GM18861 (cell line): Measurements from ENCODE around the gene CD200.
"Not testable (repeated sequence)": the region's sequence is repeated elsewhere in the genome, so short reads cannot be mapped to it uniquely, and the experiment has no call there.

Experiments
- ATAC-seq: cut with Tn5 transposase; IDR thresholded peaks from one replicate; pipeline ENCODE4 v1.9.1; 2021; ENCODE audit not compliant: unreplicated experiment

The CD200 gene

GRCh38 chr3:112384769-112385168 is 51.8 kb downstream of the CD200 start:
- no peak for ATAC-seq

- no peak for ATAC-seq
These were observed 56.0 kb downstream of the CD200 start for GRCh38 chr3:112388972-112389371.

- no peak for ATAC-seq
These were observed 57.0 kb downstream of the CD200 start for GRCh38 chr3:112389961-112390360.

GRCh38 chr3:112390783-112391641 is 58.1 kb downstream of the CD200 start:
- ATAC-seq = peak; percentile 45

GRCh38 chr3:112391648-112392047 is 58.7 kb downstream of the CD200 start:
- no peak for ATAC-seq

GRCh38 chr3:112392393-112393359 is 59.7 kb downstream of the CD200 start:
- no peak for ATAC-seq

GRCh38 chr3:112393360-112393728 is 60.4 kb downstream of the CD200 start:
- ATAC-seq = no peak

- no peak for ATAC-seq
These were observed 61.2 kb downstream of the CD200 start for GRCh38 chr3:112394003-112394640.

- ATAC-seq = no peak
These were observed 62.4 kb downstream of the CD200 start for GRCh38 chr3:112395181-112395895.

GRCh38 chr3:112395896-112396290 is 62.9 kb downstream of the CD200 start:
- ATAC-seq = no peak

- ATAC-seq = no peak
These were observed 64.6 kb downstream of the CD200 start for GRCh38 chr3:112397556-112397955.

- ATAC-seq = no peak
These were observed 66.1 kb downstream of the CD200 start for GRCh38 chr3:112399064-112399463.

GRCh38 chr3:112399554-112399953 is 66.6 kb downstream of the CD200 start:
- ATAC-seq = not testable (repeated sequence)

- ATAC-seq = not testable (repeated sequence)
These were observed 67.4 kb downstream of the CD200 start for GRCh38 chr3:112400317-112400716.

- no peak for ATAC-seq
These were observed 68.7 kb downstream of the CD200 start for GRCh38 chr3:112401617-112402016.

- no peak for ATAC-seq
These were observed 70.1 kb downstream of the CD200 start for GRCh38 chr3:112403103-112403502.

GRCh38 chr3:112404924-112405549 is 72.1 kb downstream of the CD200 start:
- ATAC-seq = not testable (repeated sequence)

- ATAC-seq = no peak
These were observed 72.9 kb downstream of the CD200 start for GRCh38 chr3:112405845-112406244.

- ATAC-seq = no peak
These were observed 74.4 kb downstream of the CD200 start for GRCh38 chr3:112407214-112407887.
